Calu3 (cell line): ENCODE measurements around the gene FBXL7. TPM values are rescaled to one million over a fixed set of nuclear protein-coding genes. Genes with fewer than 3 reads are reported as not detected.

Source experiments
- BruUV-seq: library from RNA; stranded (reverse); fragments of 400-500 nt; replicated peaks from 2 replicates; lab custom pipeline; 2021; lab: Mats Ljungman, UMichigan
- CTCF ChIA-PET: fragments of 300-600 bp; sonication (Branson Sonifier 250); formaldehyde crosslinking; loops from one replicate; lab custom pipeline; 2022; ENCODE audit warnings: antibody characterized with exemption; lab: Charles Lee
- DNase-seq: peaks from one replicate; pipeline ENCODE4 v3.0.0; 2022
- H3K27ac Mint-ChIP-seq: one replicate; pipeline ENCODE4 v1.8.0; 2022; ENCODE audit warnings: mixed read lengths; ENCODE audit not compliant: unreplicated experiment
- H3K27me3 Mint-ChIP-seq: one replicate; pipeline ENCODE4 v1.8.0; 2022; ENCODE audit warnings: mixed read lengths; ENCODE audit not compliant: unreplicated experiment
- H3K36me3 Mint-ChIP-seq: one replicate; pipeline ENCODE4 v1.8.0; 2022; ENCODE audit warnings: mild to moderate bottlenecking, moderate library complexity, mixed read lengths; ENCODE audit not compliant: insufficient read depth, unreplicated experiment
- H3K4me1 Mint-ChIP-seq: one replicate; pipeline ENCODE4 v1.8.0; 2022; ENCODE audit warnings: mild to moderate bottlenecking, low read depth, mixed read lengths; ENCODE audit not compliant: unreplicated experiment
- H3K4me3 Mint-ChIP-seq: one replicate; pipeline ENCODE4 v1.8.0; 2022; ENCODE audit warnings: mild to moderate bottlenecking, low read depth, moderate library complexity, mixed read lengths; ENCODE audit not compliant: unreplicated experiment
- H3K9me3 Mint-ChIP-seq: one replicate; pipeline ENCODE4 v1.8.0; 2022; ENCODE audit warnings: low read depth, mixed read lengths; ENCODE audit not compliant: unreplicated experiment
- intact Hi-C: fragments of 100-400 bp; cut with micrococcal nuclease; formaldehyde crosslinking; loops from one replicate; pipeline ENCODE4 v1.10.0; 2022; ENCODE audit not compliant: unreplicated experiment
- total RNA-seq: library from RNA; stranded (reverse); gene quantifications from 2 replicates; pipeline ENCODE4 v1.2.3, GENCODE V29; 2022
- TF ChIP-seq, protein P1 (sequence below): fragments of 200-600 bp; IDR thresholded peaks from one replicate; pipeline ENCODE4 v1.8.0; 2022; ENCODE audit warnings: antibody characterized with exemption; ENCODE audit not compliant: unreplicated experiment

FBXL7 gene
- total RNA-seq, 1 experiment from 2014 or later: not detected

DNA sequence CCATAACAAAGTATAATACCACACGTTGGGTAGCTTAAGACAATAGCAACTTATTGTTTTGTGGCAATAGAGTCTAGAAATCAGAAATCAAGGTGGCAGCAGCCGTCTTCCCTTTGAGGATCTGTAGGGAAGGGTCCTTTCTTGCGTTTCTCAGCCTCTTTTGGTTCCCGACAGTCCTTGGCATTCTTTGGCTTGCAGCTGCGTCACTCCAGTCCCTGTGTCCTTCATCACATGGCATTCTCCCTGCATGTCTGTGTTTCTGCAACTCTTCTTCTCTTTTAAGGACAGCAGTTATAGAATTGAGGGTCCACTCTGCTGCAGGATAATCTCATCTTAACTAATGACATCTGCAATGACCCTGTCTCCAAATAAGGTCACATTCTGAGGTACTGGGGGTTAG lies 140.1 kb downstream of the FBXL7 start:
- H3K4me3 Mint-ChIP-seq: no peak overlapping the region
- intact Hi-C loops: no loop called here

GRCh38 chr5:15643731-15644130 lies 143.8 kb downstream of the FBXL7 start:
- Mint-ChIP-seq H3K27ac (no peak overlapping the region), H3K4me3 (no peak overlapping the region), H3K4me1 (no peaks in the 10 kb centered on the region), H3K9me3 (peaks cover 8% of the 10 kb centered on the region), H3K36me3 (no peaks in the 10 kb centered on the region), H3K27me3 (no peaks in the 10 kb centered on the region)
- TF ChIP-seq, protein P1, sequence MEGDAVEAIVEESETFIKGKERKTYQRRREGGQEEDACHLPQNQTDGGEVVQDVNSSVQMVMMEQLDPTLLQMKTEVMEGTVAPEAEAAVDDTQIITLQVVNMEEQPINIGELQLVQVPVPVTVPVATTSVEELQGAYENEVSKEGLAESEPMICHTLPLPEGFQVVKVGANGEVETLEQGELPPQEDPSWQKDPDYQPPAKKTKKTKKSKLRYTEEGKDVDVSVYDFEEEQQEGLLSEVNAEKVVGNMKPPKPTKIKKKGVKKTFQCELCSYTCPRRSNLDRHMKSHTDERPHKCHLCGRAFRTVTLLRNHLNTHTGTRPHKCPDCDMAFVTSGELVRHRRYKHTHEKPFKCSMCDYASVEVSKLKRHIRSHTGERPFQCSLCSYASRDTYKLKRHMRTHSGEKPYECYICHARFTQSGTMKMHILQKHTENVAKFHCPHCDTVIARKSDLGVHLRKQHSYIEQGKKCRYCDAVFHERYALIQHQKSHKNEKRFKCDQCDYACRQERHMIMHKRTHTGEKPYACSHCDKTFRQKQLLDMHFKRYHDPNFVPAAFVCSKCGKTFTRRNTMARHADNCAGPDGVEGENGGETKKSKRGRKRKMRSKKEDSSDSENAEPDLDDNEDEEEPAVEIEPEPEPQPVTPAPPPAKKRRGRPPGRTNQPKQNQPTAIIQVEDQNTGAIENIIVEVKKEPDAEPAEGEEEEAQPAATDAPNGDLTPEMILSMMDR: no peak
- no TSS peak for BruUV-seq
- DNase-seq: no peak
- intact Hi-C loops: no loop called here
- CTCF ChIA-PET: no interaction called here

More for the DNA sequence above, 140.1 kb downstream of the FBXL7 start:
- TF ChIP-seq, protein P1: no peak
- CTCF ChIA-PET: no interaction called here
- Mint-ChIP-seq H3K9me3 (peaks cover 14% of the 10 kb centered on the region), H3K4me1 (no peaks in the 10 kb centered on the region), H3K36me3 (no peaks in the 10 kb centered on the region), H3K27ac (no peak overlapping the region), H3K27me3 (no peaks in the 10 kb centered on the region)
- DNase-seq: no peak
- no TSS peak for BruUV-seq

DNA sequence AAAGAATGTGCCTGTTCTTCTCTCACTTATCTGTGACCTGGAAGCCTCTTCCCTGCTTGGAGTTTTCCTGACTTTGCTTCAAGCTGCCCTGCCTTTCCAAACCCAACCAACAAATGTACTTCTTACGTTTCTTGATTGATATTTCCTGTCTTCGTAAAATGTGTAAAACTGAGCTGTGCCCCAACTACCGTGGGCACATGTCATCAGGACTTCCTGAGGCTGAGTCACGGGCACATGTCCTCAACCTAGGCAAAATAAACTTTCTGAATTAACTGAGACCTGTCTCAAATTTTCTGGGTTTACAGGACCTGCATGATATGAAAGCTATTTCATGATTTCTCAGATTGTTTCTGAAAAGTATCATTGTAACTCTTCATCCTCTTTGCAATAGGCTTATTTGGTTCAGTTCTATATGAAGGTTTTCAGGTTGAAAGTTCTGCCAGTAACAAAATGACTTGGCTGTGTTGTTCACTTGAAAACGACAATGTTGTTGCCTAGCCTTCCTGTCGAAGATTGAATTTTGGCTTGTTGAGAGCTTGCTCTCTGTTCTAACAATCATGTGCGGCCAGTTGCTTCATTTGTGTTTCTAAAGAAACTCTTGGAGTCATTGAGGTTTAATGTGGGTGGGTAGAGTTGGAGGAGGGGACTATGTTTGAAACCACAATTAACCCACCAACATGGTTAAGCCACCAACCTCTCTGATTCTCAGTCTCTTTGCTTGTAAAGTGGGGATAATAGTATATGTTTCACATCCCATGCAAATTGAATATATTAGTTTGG lies 145.6 kb downstream of the FBXL7 start:
- Mint-ChIP-seq H3K27ac (no peak overlapping the region), H3K4me1 (no peaks in the 10 kb centered on the region), H3K36me3 (no peaks in the 10 kb centered on the region), H3K4me3 (no peak overlapping the region), H3K27me3 (no peaks in the 10 kb centered on the region), H3K9me3 (peaks cover 5% of the 10 kb centered on the region)
- BruUV-seq: no TSS peak
- TF ChIP-seq, protein P1: no peak
- CTCF ChIA-PET: no interaction called here
- no peak for DNase-seq
- intact Hi-C loops: no loop called here

- TF ChIP-seq, protein P1: no peak
- intact Hi-C loops: no loop called here
- no peak for DNase-seq
- Mint-ChIP-seq H3K4me3 (no peak overlapping the region), H3K27ac (no peak overlapping the region), H3K9me3 (peaks cover 6% of the 10 kb centered on the region), H3K4me1 (no peaks in the 10 kb centered on the region), H3K36me3 (no peaks in the 10 kb centered on the region), H3K27me3 (no peaks in the 10 kb centered on the region)
- CTCF ChIA-PET: no interaction called here
- no TSS peak for BruUV-seq
These were observed 146.4 kb downstream of the FBXL7 start for GRCh38 chr5:15646371-15646770.
